Ishikawa (cell line): Measurements from ENCODE around the gene PRICKLE1.

Source experiments
- CEBPB ChIP-seq: IDR thresholded peaks from 2 replicates; pipeline ENCODE4 v1.6.1; 2012
- CREB1 ChIP-seq: IDR thresholded peaks from 2 replicates; pipeline ENCODE4 v1.6.1; 2012; ENCODE audit warnings: low read depth
- EGR1 ChIP-seq: IDR thresholded peaks from 2 replicates; pipeline ENCODE4 v1.6.1; 2012
- EP300 ChIP-seq: IDR thresholded peaks from 2 replicates; pipeline ENCODE4 v1.6.1; 2012; ENCODE audit warnings: borderline replicate concordance
- FOXM1 ChIP-seq: IDR thresholded peaks from 2 replicates; pipeline ENCODE4 v1.6.1; 2012; ENCODE audit warnings: low read depth, borderline replicate concordance
- MAX ChIP-seq: IDR thresholded peaks from 2 replicates; pipeline ENCODE4 v1.6.1; 2012
- NFIC ChIP-seq: IDR thresholded peaks from 2 replicates; pipeline ENCODE4 v1.6.1; 2012
- RAD21 ChIP-seq: IDR thresholded peaks from 2 replicates; pipeline ENCODE4 v1.6.1; 2012; ENCODE audit warnings: low read depth
- REST ChIP-seq: IDR thresholded peaks from 2 replicates; pipeline ENCODE4 v1.6.1; 2012; ENCODE audit warnings: low read depth, mild to moderate bottlenecking
- TAF1 ChIP-seq: IDR thresholded peaks from 2 replicates; pipeline ENCODE4 v1.6.1; 2012; ENCODE audit warnings: low read depth, mild to moderate bottlenecking
- TCF12 ChIP-seq: IDR thresholded peaks from 2 replicates; pipeline ENCODE4 v1.6.1; 2012; ENCODE audit warnings: low read depth
- TEAD4 ChIP-seq: IDR thresholded peaks from 2 replicates; pipeline ENCODE4 v1.6.1; 2012
- YY1 ChIP-seq: IDR thresholded peaks from 2 replicates; pipeline ENCODE4 v1.6.1; 2012; ENCODE audit warnings: low read depth
- ZBTB7A ChIP-seq: IDR thresholded peaks from 2 replicates; pipeline ENCODE4 v1.6.1; 2012; ENCODE audit warnings: low read depth
- TF ChIP-seq, protein P1 (sequence below): IDR thresholded peaks from 2 replicates; pipeline ENCODE4 v1.6.1; 2012

The PRICKLE1 gene

GRCh38 chr12:42582498-42582897, 7.0 kb downstream of the PRICKLE1 start:
- TF ChIP-seq EGR1 (no peak), TCF12 (no peak), TAF1 (no peak), TEAD4 (no peak), NFIC (no peak)

DNA sequence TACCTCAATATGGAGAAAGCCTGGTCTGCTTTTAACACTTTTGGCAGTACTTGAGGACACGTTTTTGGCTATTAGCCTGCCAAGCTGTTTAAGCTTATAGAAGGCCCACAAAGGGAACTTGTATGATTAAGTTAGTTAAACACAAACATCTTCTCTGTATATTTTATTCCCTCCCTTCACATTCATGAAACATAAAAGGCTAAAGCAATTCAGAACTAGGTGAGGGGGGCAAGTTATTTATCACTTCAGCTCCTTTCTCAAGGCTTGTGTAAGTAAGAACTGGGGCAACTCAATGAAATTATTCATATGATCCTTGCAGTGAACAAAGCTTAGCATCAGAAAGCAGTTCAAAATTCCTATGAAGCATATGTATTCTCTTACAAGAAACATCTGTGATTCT, 7.5 kb downstream of the PRICKLE1 start:
- no peak for TF ChIP-seq REST
- TF ChIP-seq ZBTB7A, result no peak
- no peak for TF ChIP-seq RAD21
- no peak for TF ChIP-seq NFIC
- TF ChIP-seq EGR1, result no peak
- TF ChIP-seq YY1, result no peak
- TF ChIP-seq TCF12, result no peak
- no peak for TF ChIP-seq TEAD4
- no peak for TF ChIP-seq EP300
- TF ChIP-seq CEBPB, result no peak
- TF ChIP-seq MAX, result no peak
- TF ChIP-seq FOXM1, result no peak
- TF ChIP-seq TAF1, result no peak

- TF ChIP-seq FOXM1 (no peak), TCF12 (no peak), MAX (no peak), CREB1 (no peak), NFIC (no peak)
- TF ChIP-seq, protein P1, sequence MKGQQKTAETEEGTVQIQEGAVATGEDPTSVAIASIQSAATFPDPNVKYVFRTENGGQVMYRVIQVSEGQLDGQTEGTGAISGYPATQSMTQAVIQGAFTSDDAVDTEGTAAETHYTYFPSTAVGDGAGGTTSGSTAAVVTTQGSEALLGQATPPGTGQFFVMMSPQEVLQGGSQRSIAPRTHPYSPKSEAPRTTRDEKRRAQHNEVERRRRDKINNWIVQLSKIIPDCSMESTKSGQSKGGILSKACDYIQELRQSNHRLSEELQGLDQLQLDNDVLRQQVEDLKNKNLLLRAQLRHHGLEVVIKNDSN, result no peak
Observed at GRCh38 chr12:42576374-42576773, 13.2 kb downstream of the PRICKLE1 start.

GRCh38 chr12:42575717-42576116, 13.8 kb downstream of the PRICKLE1 start:
- TF ChIP-seq, protein P1, result no peak
- TF ChIP-seq TCF12 (no peak), RAD21 (no peak), YY1 (no peak), FOXM1 (no peak), MAX (no peak), TAF1 (no peak), EGR1 (no peak), REST (no peak), ZBTB7A (no peak), EP300 (no peak), TEAD4 (no peak), CREB1 (no peak), CEBPB (no peak), NFIC (no peak)

DNA sequence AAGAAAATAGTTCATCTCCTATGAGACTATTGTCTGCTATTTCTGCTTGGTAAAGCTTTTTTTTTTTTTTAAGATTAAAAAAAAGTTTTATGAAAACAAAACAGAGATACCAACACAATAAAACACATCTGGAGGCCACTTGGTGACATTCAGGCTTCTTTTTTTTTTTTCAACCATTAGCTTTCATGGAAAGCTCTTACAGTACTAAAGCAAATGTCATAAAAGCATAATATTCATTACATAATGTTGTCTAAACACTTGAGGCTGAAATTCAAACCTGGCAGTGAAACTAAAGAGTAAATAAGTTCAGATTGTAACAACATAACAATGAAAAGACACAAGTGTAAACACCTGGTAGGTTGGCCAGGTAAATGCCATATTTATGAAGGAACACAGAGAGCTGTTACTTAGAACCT, 14.7 kb downstream of the PRICKLE1 start:
- TF ChIP-seq TEAD4, result no peak

GRCh38 chr12:42571327-42572009, 18.1 kb downstream of the PRICKLE1 start:
- TF ChIP-seq CREB1 (no peak), EGR1 (no peak), YY1 (no peak), TAF1 (no peak), ZBTB7A (no peak), MAX (no peak), CEBPB (no peak), REST (no peak), EP300 (no peak), FOXM1 (no peak), TEAD4 (no peak), RAD21 (no peak), NFIC (no peak), TCF12 (no peak)
- TF ChIP-seq, protein P1, result no peak
